GM18505 (cell line): Measurements from ENCODE around the gene GALNT5.
A peak's percentile ranks its signal among the peaks of the same experiment; 100 is the strongest.
"Not testable (repeated sequence)": the region's sequence is repeated elsewhere in the genome, so short reads cannot be mapped to it uniquely, and the experiment has no call there.

Experiments
- ATAC-seq: cut with Tn5 transposase; IDR thresholded peaks from one replicate; pipeline ENCODE4 v1.9.1; 2021; ENCODE audit not compliant: unreplicated experiment
- POLR2A ChIP-seq: IDR thresholded peaks from 4 replicates; pipeline ENCODE4 v1.6.1; 2011; ENCODE audit warnings: borderline replicate concordance; ENCODE audit not compliant: insufficient read depth, insufficient read length; ENCODE audit errors: extremely low read depth

Gene GALNT5

GRCh38 chr2:157259386-157259785 is 1.9 kb downstream of the GALNT5 start:
- no peak for ATAC-seq
- TF ChIP-seq POLR2A = no peak

GRCh38 chr2:157259960-157260359 is 2.5 kb downstream of the GALNT5 start:
- no peak for ATAC-seq
- TF ChIP-seq POLR2A = no peak

GRCh38 chr2:157260533-157261198 is 3.2 kb downstream of the GALNT5 start:
- no peak for ATAC-seq
- TF ChIP-seq POLR2A = no peak

- ATAC-seq = no peak
- no peak for TF ChIP-seq POLR2A
These were observed 3.8 kb downstream of the GALNT5 start for GRCh38 chr2:157261199-157261782.

GRCh38 chr2:157262248-157262647 is 4.7 kb downstream of the GALNT5 start:
- ATAC-seq = no peak
- no peak for TF ChIP-seq POLR2A

GRCh38 chr2:157264099-157264498 is 6.6 kb downstream of the GALNT5 start:
- no peak for ATAC-seq

GRCh38 chr2:157265825-157266224 is 8.3 kb downstream of the GALNT5 start:
- no peak for TF ChIP-seq POLR2A
- ATAC-seq = no peak

More at GRCh38 chr2:157264099-157264498, 6.6 kb downstream of the GALNT5 start:
- no peak for TF ChIP-seq POLR2A

- TF ChIP-seq POLR2A = no peak
- no peak for ATAC-seq
These were observed 10.0 kb downstream of the GALNT5 start for GRCh38 chr2:157267476-157267875.

GRCh38 chr2:157269060-157269459 is 11.6 kb downstream of the GALNT5 start:
- TF ChIP-seq POLR2A = no peak
- ATAC-seq = no peak

GRCh38 chr2:157269922-157270321 is 12.4 kb downstream of the GALNT5 start:
- TF ChIP-seq POLR2A = no peak
- ATAC-seq = peak; percentile 63

GRCh38 chr2:157271590-157272203 is 14.2 kb downstream of the GALNT5 start:
- ATAC-seq = no peak
- no peak for TF ChIP-seq POLR2A

- ATAC-seq = not testable (repeated sequence)
These were observed 21.8 kb downstream of the GALNT5 start for GRCh38 chr2:157279311-157279710.

GRCh38 chr2:157281316-157281715 is 23.8 kb downstream of the GALNT5 start:
- ATAC-seq = no peak
- no peak for TF ChIP-seq POLR2A

GRCh38 chr2:157283468-157283867 is 26.0 kb downstream of the GALNT5 start:
- TF ChIP-seq POLR2A = no peak
- ATAC-seq = no peak
